Activated T-cell treated with anti-CD3 and anti-CD28 coated beads, Interleukin-2, amount 50 U/mL, for 48 hours (primary cell): Measurements from ENCODE around the gene PKNOX2.

ENCODE experiments used
- DNase-seq, 2 experiments: peaks; one replicate each; pipeline ENCODE4 v3.0.0-alpha.2; 2020

PKNOX2 gene

DNA sequence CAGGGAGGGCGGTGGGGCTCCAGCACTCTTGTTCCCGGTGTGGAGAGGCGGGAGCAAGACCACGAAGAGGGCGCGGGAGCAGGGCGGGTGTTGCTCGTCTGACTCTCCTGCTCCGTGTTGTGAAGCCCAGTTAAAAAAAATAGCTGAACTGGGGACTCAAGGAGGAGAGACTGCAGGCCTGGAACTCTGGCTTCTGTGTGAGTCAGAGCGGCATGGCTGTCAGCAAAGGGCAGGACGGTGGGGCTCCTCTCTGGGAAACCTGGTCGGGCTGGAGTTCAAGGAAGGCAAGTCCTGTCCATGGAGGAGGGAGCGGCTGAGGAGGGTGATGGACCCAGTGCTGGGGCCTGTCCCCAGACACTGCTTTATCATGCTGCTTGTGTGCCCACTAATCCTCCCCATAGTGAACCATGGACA is 179.2 kb downstream of the PKNOX2 start:
- DNase-seq, result no peak

GRCh38 chr11:125344846-125345420 is 180.4 kb downstream of the PKNOX2 start:
- DNase-seq, result no peak

GRCh38 chr11:125345421-125346178 is 181.0 kb downstream of the PKNOX2 start:
- DNase-seq, result peak; percentile 67 to 69

GRCh38 chr11:125346179-125346530 is 181.6 kb downstream of the PKNOX2 start:
- DNase-seq, result no peak

- DNase-seq, result no peak
Measured at GRCh38 chr11:125346565-125347260, 182.2 kb downstream of the PKNOX2 start.

GRCh38 chr11:125347261-125347585 is 182.7 kb downstream of the PKNOX2 start:
- DNase-seq, result no peak

GRCh38 chr11:125348141-125348651 is 183.6 kb downstream of the PKNOX2 start:
- DNase-seq, result no peak

- peak; percentile 62 to 63 for DNase-seq
Measured at GRCh38 chr11:125348674-125349309, 184.2 kb downstream of the PKNOX2 start.

DNA sequence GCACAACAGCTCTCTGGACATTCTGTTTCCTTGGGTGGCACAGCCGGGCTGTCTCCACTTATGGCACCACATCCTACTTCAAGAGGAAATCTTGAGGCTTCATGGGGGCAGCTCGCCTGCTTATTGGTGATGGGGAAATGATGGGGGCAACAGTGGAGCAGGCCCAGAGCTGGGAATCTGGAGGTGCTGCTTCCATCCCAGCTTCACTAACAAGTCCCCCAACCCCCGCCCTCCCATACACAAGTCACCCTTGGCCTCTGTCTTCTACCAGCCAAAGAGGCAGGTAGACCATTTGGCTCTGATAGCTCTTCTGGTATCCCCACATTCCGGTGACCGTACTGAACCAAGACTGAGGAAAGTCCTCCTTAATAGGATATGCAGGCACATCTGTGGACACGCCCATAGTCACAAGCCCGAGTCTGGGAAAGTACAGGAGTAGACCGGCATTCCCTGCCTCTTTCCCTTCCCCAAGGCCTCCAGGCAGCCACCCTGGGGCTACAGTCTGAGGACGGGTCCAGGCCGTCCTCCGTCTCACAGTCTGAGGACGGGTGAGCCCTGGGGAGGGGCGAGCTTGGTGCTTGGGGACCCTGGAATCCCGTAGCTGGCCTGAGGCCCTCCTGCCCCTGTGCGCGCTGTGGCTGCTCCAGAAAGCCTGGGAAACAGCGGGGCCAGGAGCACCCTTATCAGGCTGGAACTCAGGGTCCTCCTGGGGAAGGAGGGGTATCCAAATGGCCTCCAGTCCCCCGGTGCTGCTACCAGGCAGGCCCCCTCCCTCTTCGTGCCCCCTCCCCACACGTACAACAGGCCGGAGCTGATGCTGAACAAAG is 185.9 kb downstream of the PKNOX2 start:
- DNase-seq, result no peak

DNA sequence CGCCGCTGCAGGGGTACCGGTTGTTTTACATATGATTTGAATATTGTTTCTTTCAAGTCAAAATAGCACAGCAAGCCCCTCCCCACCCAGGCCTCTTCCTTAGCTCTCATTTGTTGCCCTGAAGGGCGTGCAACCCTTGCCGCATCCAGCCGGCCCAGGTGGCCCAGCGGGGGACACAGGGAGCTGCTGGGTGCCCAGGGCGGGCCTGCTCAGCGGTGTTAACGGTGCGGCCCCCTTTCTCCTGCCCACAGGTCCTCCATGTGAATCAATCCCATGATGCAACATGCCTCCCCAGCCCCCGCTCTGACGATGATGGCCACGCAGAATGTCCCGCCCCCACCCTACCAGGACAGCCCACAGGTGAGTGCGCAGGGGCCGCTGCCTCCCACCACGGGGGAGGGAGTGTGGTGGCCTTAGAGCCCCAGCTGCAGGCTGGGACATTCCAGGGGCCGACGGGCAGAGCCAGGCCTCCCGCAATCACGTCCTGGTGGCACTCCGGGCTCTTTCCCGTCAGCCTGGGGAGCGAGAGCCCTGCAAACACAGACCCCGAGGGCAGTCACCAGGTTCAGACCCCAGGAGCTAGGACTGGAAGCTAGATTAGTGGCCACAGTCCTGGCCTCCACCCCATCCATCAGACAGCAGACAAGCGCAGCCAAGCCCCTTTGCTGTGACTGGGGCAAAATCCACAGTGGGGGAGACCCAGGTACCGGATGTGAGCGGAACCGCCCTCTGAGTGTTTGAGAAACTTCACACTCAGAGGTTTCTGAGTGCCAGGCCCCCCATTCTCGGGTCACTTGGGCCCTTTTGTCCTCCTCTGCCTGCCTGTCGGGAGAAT is 186.7 kb downstream of the PKNOX2 start:
- DNase-seq, result no peak

GRCh38 chr11:125351868-125352250 is 187.3 kb downstream of the PKNOX2 start:
- DNase-seq, result no peak

DNA sequence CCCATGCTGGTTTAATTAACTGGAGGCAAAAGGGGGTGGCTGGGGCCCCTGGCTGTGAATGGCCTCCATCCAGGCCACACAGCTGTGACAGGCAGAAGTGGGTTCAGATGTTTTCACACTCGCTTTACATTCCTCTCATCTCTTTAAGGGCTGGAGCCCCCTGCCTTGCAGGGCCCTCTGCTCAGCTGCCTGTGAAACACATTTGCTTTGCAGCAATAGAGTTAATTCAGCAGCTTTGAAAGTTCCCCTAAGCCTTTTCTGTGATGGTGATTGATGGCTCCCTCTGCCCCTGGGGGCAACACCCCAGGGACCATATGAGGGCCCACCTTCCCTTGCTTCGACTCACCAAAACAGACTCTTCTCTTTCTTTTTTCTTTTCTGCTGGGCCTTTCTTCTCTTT is 192.2 kb downstream of the PKNOX2 start:
- DNase-seq, result no peak

DNA sequence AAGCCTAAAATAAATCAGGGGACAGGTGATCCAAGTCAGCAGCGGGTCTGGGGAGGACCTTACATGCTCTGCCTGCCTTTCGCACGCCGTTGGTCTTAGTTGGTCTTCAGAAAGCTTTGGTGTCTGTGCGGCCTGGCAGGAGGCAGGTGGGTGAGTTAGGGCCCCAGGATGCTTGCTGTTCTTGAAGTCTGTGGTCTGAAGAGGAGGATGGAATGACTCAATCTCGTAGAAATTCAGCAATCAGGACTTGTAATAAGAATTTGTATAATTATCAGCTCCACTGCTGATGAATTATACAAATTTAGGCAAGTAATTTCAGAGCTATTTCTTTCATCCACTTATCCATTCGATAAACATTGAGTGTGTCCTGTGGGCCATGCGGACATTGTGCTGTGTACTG is 193.0 kb downstream of the PKNOX2 start:
- no peak for DNase-seq

DNA sequence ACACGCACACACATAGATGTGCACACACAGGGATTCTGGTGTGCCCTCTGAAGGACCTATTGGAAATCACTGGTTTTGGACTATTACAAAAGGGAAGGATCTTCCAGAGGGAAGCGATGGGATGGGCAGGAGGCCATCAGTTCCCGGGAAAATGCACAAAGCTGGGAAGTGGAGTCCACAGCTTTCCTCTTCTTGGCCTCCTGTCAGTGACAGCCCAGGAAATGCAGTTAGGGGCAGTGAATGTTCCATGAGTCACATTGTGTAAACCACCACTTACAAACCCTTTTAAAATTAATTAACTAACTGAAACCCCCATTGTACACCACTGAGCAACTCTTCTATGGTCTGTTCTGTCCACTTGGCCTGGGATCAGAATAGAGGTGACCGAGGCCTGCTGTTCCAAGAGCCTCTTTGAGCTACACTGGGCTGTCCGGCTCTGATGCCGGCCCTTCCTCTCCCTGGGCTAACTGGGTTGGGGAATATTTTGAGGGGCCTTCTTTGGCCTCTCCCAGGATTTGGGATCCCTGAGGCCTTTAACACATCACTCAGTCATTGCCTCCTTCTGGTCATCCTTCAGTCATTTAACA is 193.8 kb downstream of the PKNOX2 start:
- no peak for DNase-seq

DNA sequence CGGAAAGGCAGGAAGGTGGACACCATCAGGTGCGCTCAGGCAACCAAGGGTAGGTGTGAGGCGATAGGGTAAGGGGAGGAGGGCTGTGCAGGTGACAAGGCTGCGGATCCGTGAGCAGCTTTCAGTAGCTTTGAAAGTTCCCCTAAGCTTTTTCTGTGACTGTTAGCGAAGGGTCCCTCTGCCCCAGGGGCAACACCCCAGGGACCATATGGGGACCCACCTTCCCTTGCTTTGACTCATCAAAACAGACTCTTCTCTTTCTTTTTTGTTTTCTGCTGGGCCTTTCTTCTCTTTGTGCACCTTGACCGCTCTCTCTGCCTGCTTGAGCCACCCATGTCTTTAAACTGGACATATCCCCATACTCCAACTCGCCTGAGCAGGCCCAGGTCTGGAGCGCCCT is 194.6 kb downstream of the PKNOX2 start:
- no peak for DNase-seq

- DNase-seq, result no peak
Measured at GRCh38 chr11:125360066-125360465, 195.5 kb downstream of the PKNOX2 start.

GRCh38 chr11:125364121-125364826 is 199.7 kb downstream of the PKNOX2 start:
- no peak for DNase-seq

DNA sequence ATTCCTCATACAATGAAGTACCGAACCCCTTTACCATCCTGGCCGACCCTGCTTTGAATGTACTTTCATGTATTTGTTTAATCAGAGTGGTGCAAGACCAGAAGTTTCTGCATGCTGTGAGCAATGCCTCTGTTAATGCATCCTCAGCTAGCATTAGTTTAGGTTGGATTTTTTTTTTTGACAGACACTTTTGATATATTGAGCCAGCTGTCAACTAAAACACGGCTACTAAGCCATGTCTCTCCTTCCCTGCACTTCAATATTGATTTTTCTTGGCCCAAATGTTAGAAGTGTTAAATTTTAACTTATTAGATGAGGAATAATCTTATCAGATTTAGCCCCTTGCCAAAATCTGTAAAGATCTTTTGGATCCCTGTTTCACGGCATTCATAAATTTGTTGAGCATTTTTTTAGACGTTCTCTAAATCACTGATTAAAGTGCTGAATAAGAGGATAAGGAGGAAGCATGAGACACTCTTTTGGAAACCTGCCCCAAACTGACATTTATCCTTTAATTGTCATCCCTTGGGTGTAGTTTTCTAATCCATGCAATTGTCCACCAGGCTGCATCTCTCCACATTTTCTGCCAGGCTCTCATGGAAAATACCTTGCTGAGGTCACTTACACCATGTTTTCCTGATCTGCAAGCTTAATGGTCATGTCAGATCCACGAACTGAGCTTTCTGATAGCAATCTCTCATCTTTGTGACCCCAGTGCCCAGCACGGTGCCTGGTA is 200.8 kb downstream of the PKNOX2 start:
- DNase-seq, result no peak

- no peak for DNase-seq
Measured at GRCh38 chr11:125367710-125368109, 203.2 kb downstream of the PKNOX2 start.

DNA sequence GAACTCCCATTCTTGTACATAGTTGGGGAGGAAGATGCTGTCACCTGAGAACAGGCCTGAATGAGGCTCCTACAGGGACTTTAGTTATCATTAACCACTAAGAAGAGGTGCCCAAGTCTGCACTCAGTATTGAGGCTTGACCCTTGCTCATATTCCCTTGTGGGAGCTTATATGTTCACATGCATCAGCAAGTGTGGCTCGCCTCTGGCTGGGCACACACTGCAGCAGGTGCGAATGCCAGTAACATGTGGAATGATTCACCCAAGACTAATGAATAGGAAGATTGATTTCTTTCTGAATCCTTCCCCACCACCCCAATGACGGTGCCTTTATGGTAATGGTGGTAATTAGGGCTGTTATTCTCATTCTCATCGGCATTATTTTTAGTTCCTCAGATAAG is 204.2 kb downstream of the PKNOX2 start:
- no peak for DNase-seq
